H1 (cell line): ENCODE data around the gene SEC24A.

ENCODE experiments used
- CBX8 ChIP-seq: fragments of 300-800, 300-1000 bp; sonication (generic); IDR thresholded peaks from 2 replicates; pipeline ENCODE4 v1.7.1; 2016; ENCODE audit warnings: low read depth, low read length, borderline replicate concordance
- CEBPB ChIP-seq: IDR thresholded peaks from 2 replicates; pipeline ENCODE4 v1.6.1; 2012; ENCODE audit warnings: low read depth, low read length
- POLR2A ChIP-seq, 2 experiments: IDR thresholded peaks; 1 replicate in 1 of 2; 2 replicates in 1 of 2; pipeline ENCODE4 v1.6.1; 2011; ENCODE audit warnings: low read depth in 2 of 2, low read length in 2 of 2, mild to moderate bottlenecking in 2 of 2; ENCODE audit errors: control extremely low read depth in 1 of 2
- TAF1 ChIP-seq: IDR thresholded peaks from 2 replicates; pipeline ENCODE4 v1.6.1; 2011; ENCODE audit warnings: mild to moderate bottlenecking, low read depth, low read length

- no peak for TF ChIP-seq TAF1
- TF ChIP-seq POLR2A (IDR thresholded peaks at IDR 0.05; ENCODE audit: control extremely low read depth in 1 of 2, low read depth in 2 of 2, low read length in 2 of 2): no peak
- no peak for TF ChIP-seq CBX8
- TF ChIP-seq CEBPB: no peak
Observed at GRCh38 chr5:134637116-134637721, 11.4 kb upstream of the SEC24A start.
